ENCODE measurements around the gene RNF180.

DNA sequence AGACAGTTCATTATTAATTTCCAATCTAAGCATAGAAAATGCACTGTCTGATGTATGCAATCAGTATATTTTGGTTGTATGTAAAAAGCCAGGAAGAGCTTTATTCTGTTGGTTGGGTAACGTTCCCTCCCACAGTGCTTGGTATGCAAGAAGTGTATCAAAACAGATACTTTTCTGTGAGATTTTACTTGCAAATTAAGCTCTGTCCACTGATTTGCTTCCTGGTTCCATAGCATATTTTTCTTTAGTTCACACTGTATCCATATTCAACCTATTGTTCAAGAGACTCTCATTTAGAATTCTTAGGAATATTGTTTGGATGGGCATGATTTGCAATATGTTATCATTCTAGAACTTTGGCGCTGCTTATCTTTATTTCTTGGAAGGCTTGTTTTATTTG is 47.4 kb downstream of the RNF180 start:
- TF ChIP-seq, protein P1, sequence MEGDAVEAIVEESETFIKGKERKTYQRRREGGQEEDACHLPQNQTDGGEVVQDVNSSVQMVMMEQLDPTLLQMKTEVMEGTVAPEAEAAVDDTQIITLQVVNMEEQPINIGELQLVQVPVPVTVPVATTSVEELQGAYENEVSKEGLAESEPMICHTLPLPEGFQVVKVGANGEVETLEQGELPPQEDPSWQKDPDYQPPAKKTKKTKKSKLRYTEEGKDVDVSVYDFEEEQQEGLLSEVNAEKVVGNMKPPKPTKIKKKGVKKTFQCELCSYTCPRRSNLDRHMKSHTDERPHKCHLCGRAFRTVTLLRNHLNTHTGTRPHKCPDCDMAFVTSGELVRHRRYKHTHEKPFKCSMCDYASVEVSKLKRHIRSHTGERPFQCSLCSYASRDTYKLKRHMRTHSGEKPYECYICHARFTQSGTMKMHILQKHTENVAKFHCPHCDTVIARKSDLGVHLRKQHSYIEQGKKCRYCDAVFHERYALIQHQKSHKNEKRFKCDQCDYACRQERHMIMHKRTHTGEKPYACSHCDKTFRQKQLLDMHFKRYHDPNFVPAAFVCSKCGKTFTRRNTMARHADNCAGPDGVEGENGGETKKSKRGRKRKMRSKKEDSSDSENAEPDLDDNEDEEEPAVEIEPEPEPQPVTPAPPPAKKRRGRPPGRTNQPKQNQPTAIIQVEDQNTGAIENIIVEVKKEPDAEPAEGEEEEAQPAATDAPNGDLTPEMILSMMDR (IDR thresholded peaks at IDR 0.05) = no peak
- no peak for TF ChIP-seq EZH2 (IDR thresholded peaks at IDR 0.05; ENCODE audit: borderline replicate concordance, insufficient read depth, low read depth, low read length, poor library complexity, severe bottlenecking)
